Mesendoderm (in vitro differentiated cells): Measurements from ENCODE around the gene STN1.
A peak's percentile ranks its signal among the peaks of the same experiment; 100 is the strongest.

Experiments used
- DNase-seq: peaks from one replicate; pipeline ENCODE4 v3.0.0; 2013
- H2AK5ac ChIP-seq: 2 replicates; pipeline ENCODE4 v1.6.1; 2013; ENCODE audit warnings: low read length, inconsistent platforms
- H2BK120ac ChIP-seq: 2 replicates; pipeline ENCODE4 v1.6.1; 2013; ENCODE audit warnings: low read depth, mild to moderate bottlenecking, low read length, moderate library complexity, mixed read lengths
- H2BK15ac ChIP-seq: replicated peaks from 2 replicates; pipeline ENCODE4 v1.6.1; 2013; ENCODE audit warnings: low read depth, mild to moderate bottlenecking, moderate library complexity
- H2BK5ac ChIP-seq: 2 replicates; pipeline ENCODE4 v1.6.1; 2013; ENCODE audit warnings: low read length, inconsistent platforms
- H3K18ac ChIP-seq: 2 replicates; pipeline ENCODE4 v1.6.1; 2013; ENCODE audit warnings: mild to moderate bottlenecking, low read length, mixed read lengths
- H3K23ac ChIP-seq: one replicate; pipeline ENCODE4 v1.6.1; 2013; ENCODE audit warnings: low read length
- H3K27ac ChIP-seq: 2 replicates; pipeline ENCODE4 v1.5.1; 2013; ENCODE audit warnings: low read depth, mild to moderate bottlenecking, inconsistent platforms, low read length, moderate library complexity
- H3K27me3 ChIP-seq: 2 replicates; pipeline ENCODE4 v1.6.1; 2013; ENCODE audit warnings: low read length, control low read depth, mild to moderate bottlenecking, inconsistent platforms; ENCODE audit not compliant: insufficient read depth, poor library complexity
- H3K36me3 ChIP-seq: 2 replicates; pipeline ENCODE4 v1.6.1; 2013; ENCODE audit warnings: low read length, inconsistent platforms; ENCODE audit not compliant: control insufficient read depth, insufficient read depth
- H3K4ac ChIP-seq: one replicate; pipeline ENCODE4 v1.6.1; 2013; ENCODE audit warnings: low read depth, mild to moderate bottlenecking, low read length, moderate library complexity
- H3K4me1 ChIP-seq: 2 replicates; pipeline ENCODE4 v1.6.1; 2013; ENCODE audit warnings: low read depth, low read length, inconsistent platforms; ENCODE audit not compliant: control insufficient read depth
- H3K4me2 ChIP-seq: 2 replicates; pipeline ENCODE4 v1.6.1; 2013; ENCODE audit warnings: low read length
- H3K4me3 ChIP-seq: 2 replicates; pipeline ENCODE4 v1.5.1; 2013; ENCODE audit warnings: mild to moderate bottlenecking, low read length
- H3K56ac ChIP-seq: one replicate; pipeline ENCODE4 v1.6.1; 2013; ENCODE audit warnings: low read length
- H3K79me1 ChIP-seq: 2 replicates; pipeline ENCODE4 v1.6.1; 2013; ENCODE audit warnings: low read length, inconsistent platforms
- H3K79me2 ChIP-seq: 2 replicates; pipeline ENCODE4 v1.6.1; 2013; ENCODE audit warnings: mild to moderate bottlenecking, low read length; ENCODE audit not compliant: control insufficient read depth, insufficient read depth
- H3K9ac ChIP-seq: 2 replicates; pipeline ENCODE4 v1.6.1; 2013; ENCODE audit warnings: low read length, inconsistent platforms
- H4K5ac ChIP-seq: one replicate; pipeline ENCODE4 v1.6.1; 2013; ENCODE audit warnings: low read length
- H4K8ac ChIP-seq: one replicate; pipeline ENCODE4 v1.6.1; 2013; ENCODE audit warnings: low read depth, mild to moderate bottlenecking, control low read depth, low read length, moderate library complexity
- WGBS: extraction: QIAGEN DNeasy Blood & Tissue Kit; methylation state at CpG from one replicate; pipeline ENCODE4 v1.1.7; 2013; ENCODE audit warnings: low lambda C conversion rate, missing lambda C conversion rate; ENCODE audit not compliant: insufficient coverage; ENCODE audit errors: extremely low coverage; 5-methylcytosine and 5-hydroxymethylcytosine counted together

STN1 gene

DNA sequence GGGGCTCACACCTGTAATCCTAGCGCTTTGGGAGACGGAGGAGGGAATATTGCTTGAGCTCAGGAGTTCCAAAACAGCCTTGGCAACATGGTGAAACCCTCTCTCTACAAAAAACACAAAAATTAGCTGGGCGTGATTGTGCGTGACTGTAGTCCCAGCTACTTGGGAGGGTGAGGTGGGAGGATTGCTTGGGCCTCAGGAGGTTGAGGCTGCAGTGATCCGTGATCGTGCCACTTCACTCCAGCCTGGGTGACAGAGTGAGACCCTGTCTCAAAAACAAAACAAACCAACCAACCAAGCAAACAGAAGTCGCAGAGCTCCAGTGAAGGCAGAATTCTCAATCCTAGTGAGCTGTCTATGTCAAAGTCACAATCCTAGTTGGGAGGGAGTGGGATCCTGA is 14.3 kb upstream of the STN1 start:
- Histone ChIP-seq H3K79me2 (no peaks in the 10 kb centered on the region), H3K27ac (no peak overlapping the region), H3K18ac (no peak overlapping the region), H3K4me1 (peaks cover 4% of the 10 kb centered on the region), H3K23ac (no peak overlapping the region), H2BK15ac (no peak overlapping the region), H3K27me3 (no peaks in the 10 kb centered on the region), H3K4me3 (no peak overlapping the region), H3K4ac (no peak overlapping the region), H2AK5ac (no peak overlapping the region), H4K8ac (no peak overlapping the region), H3K9ac (no peak overlapping the region), H3K4me2 (no peak overlapping the region), H2BK5ac (no peak overlapping the region), H3K79me1 (no peaks in the 10 kb centered on the region), H3K56ac (no peak overlapping the region), H4K5ac (no peak overlapping the region), H2BK120ac (no peak overlapping the region), H3K36me3 (no peaks in the 10 kb centered on the region)
- WGBS, result no CpG with 5 or more reads among the region's 7 CpGs
- no peak for DNase-seq

DNA sequence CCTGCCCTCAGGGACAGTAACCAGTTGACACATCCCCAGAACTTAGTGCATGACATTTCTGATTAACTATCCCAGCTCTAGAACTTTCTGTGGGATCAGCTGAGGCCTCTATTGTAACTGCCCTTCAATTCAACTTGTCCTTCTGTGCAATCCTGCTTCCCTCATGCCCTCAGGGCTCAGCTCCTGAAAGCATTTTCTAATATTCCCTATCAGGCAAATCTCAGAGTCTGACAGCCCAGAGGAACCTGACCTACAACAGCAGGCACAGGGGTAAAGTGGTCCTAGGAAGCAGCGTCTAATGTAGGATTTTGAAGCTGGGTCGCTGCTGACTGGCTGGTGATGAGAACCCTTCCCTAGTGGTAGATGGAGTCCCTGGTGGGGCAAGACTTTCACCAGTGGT is 13.6 kb upstream of the STN1 start:
- H3K27me3 ChIP-seq, result no peaks in the 10 kb centered on the region
- H2AK5ac ChIP-seq, result no peak overlapping the region
- H3K4ac ChIP-seq, result no peak overlapping the region
- H2BK5ac ChIP-seq, result no peak overlapping the region
- no peak overlapping the region for H3K9ac ChIP-seq
- no peaks in the 10 kb centered on the region for H3K79me1 ChIP-seq
- no peak overlapping the region for H3K4me2 ChIP-seq
- H2BK15ac ChIP-seq, result no peak overlapping the region
- no peak overlapping the region for H3K23ac ChIP-seq
- no peak overlapping the region for H4K5ac ChIP-seq
- H3K18ac ChIP-seq, result no peak overlapping the region
- DNase-seq, result no peak
- peaks cover 4% of the 10 kb centered on the region for H3K4me1 ChIP-seq
- no peaks in the 10 kb centered on the region for H3K36me3 ChIP-seq
- no peaks in the 10 kb centered on the region for H3K79me2 ChIP-seq
- H3K4me3 ChIP-seq, result no peak overlapping the region
- no peak overlapping the region for H2BK120ac ChIP-seq
- H4K8ac ChIP-seq, result no peak overlapping the region
- WGBS, result no CpG with 5 or more reads among the region's 2 CpGs
- H3K27ac ChIP-seq, result no peak overlapping the region
- H3K56ac ChIP-seq, result no peak overlapping the region

DNA sequence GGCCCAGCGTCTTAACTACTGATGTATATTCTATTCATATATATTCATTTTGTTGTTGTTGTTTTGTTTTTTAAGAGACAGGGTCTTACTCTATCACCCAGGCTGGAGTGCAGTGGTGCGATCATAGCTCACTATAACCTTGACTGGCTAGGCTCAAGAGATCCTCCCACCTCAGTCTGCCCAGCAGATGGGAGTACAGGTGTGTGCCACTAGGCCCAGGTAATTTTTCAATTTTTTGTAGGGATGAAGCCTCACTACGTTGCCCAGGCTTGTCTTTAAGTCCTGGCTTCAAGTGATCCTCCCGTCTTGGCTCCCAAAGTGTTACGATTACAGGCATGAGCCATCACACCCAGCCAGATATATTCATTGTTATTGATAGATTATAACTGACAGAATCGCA is 12.9 kb upstream of the STN1 start:
- H3K79me1 ChIP-seq, result no peaks in the 10 kb centered on the region
- no peak overlapping the region for H2AK5ac ChIP-seq
- no peak overlapping the region for H4K8ac ChIP-seq
- H3K4me1 ChIP-seq, result peaks cover 4% of the 10 kb centered on the region
- no peak overlapping the region for H3K27ac ChIP-seq
- H3K9ac ChIP-seq, result no peak overlapping the region
- no peak overlapping the region for H2BK15ac ChIP-seq
- no CpG with 5 or more reads among the region's 6 CpGs for WGBS
- DNase-seq, result no peak
- H3K4me2 ChIP-seq, result no peak overlapping the region
- H3K4ac ChIP-seq, result no peak overlapping the region
- H3K56ac ChIP-seq, result no peak overlapping the region
- H2BK120ac ChIP-seq, result no peak overlapping the region
- H3K36me3 ChIP-seq, result no peaks in the 10 kb centered on the region
- no peak overlapping the region for H3K23ac ChIP-seq
- H3K4me3 ChIP-seq, result no peak overlapping the region
- H3K18ac ChIP-seq, result no peak overlapping the region
- H2BK5ac ChIP-seq, result no peak overlapping the region
- H3K27me3 ChIP-seq, result no peaks in the 10 kb centered on the region
- H4K5ac ChIP-seq, result no peak overlapping the region
- no peaks in the 10 kb centered on the region for H3K79me2 ChIP-seq

DNA sequence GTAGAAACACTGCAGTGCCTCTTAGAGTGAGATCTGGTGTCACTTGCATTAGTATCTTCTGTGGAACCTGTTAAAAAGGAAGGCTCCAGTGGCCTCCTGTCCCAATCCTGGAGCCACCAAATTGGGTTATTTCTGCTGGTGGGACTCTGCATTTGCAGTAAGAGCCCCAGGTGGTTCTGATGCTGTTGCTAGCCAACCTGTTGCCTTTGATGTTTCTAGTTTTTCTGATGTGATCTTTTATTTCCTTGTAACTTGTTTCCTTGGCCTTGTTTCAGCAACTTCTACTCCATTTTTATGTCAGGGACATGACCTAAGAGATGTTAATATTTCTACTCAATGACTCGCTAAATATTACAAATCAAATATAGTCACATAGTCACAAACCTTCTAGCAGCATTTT is 12.5 kb upstream of the STN1 start:
- no CpG with 5 or more reads among the region's 1 CpG for WGBS
- no peak overlapping the region for H2BK15ac ChIP-seq
- no peaks in the 10 kb centered on the region for H3K27me3 ChIP-seq

GRCh38 chr10:103929381-103929921 is 11.5 kb upstream of the STN1 start:
- Histone ChIP-seq H3K4me2 (no peak overlapping the region), H3K56ac (no peak overlapping the region), H3K18ac (no peak overlapping the region), H3K4me3 (no peak overlapping the region), H2BK120ac (no peak overlapping the region), H3K9ac (no peak overlapping the region), H2AK5ac (no peak overlapping the region), H4K8ac (no peak overlapping the region), H3K79me1 (no peaks in the 10 kb centered on the region), H2BK5ac (no peak overlapping the region), H3K36me3 (no peaks in the 10 kb centered on the region), H3K79me2 (no peaks in the 10 kb centered on the region), H3K27ac (no peak overlapping the region), H4K5ac (no peak overlapping the region), H3K27me3 (no peaks in the 10 kb centered on the region), H2BK15ac (no peak overlapping the region), H3K4ac (no peak overlapping the region), H3K4me1 (peaks cover 4% of the 10 kb centered on the region), H3K23ac (no peak overlapping the region)
- DNase-seq, result peak; percentile 74
- no CpG with 5 or more reads among the region's 7 CpGs for WGBS

More for the DNA sequence above, 12.5 kb upstream of the STN1 start:
- Histone ChIP-seq H4K5ac (no peak overlapping the region), H3K36me3 (no peaks in the 10 kb centered on the region), H2AK5ac (no peak overlapping the region), H3K9ac (no peak overlapping the region), H3K79me2 (no peaks in the 10 kb centered on the region), H3K18ac (no peak overlapping the region), H3K27ac (no peak overlapping the region), H3K4me3 (no peak overlapping the region), H3K56ac (no peak overlapping the region), H3K23ac (no peak overlapping the region), H3K4ac (no peak overlapping the region), H4K8ac (no peak overlapping the region), H3K4me1 (peaks cover 4% of the 10 kb centered on the region), H2BK5ac (no peak overlapping the region), H3K4me2 (no peak overlapping the region), H2BK120ac (no peak overlapping the region), H3K79me1 (no peaks in the 10 kb centered on the region)
- no peak for DNase-seq

DNA sequence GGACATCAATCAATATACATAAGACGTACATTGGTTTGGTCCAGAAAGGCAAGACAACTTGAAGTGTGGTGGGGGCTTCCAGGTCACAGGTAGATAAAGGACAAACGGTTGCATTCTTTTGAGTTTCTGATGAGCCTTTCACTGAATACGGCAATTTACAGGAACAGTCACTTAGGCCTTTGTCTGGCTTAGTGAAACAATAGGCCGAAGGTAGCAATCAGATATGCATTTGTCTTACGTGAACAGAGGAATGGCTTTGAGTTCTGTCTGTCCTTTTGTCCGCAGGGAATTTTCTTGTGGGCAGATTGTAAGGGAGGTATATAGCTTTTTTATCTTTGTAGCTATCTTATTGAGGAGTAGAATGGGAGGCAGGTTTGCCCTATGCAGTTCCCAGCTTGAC is 10.8 kb upstream of the STN1 start:
- no peak overlapping the region for H2BK120ac ChIP-seq
- no peak overlapping the region for H3K4me3 ChIP-seq
- H3K23ac ChIP-seq, result no peak overlapping the region
- DNase-seq, result peak; percentile 78
- no peak overlapping the region for H2BK5ac ChIP-seq
- H3K36me3 ChIP-seq, result no peaks in the 10 kb centered on the region
- no peak overlapping the region for H2BK15ac ChIP-seq
- no peak overlapping the region for H4K5ac ChIP-seq
- no peaks in the 10 kb centered on the region for H3K27me3 ChIP-seq
- WGBS, result no CpG with 5 or more reads among the region's 6 CpGs
- no peak overlapping the region for H3K4me2 ChIP-seq
- no peak overlapping the region for H4K8ac ChIP-seq
- no peak overlapping the region for H2AK5ac ChIP-seq
- H3K56ac ChIP-seq, result no peak overlapping the region
- no peak overlapping the region for H3K4ac ChIP-seq
- no peaks in the 10 kb centered on the region for H3K79me2 ChIP-seq
- H3K18ac ChIP-seq, result no peak overlapping the region
- no peaks in the 10 kb centered on the region for H3K79me1 ChIP-seq
- no peak overlapping the region for H3K9ac ChIP-seq
- H3K4me1 ChIP-seq, result peaks cover 4% of the 10 kb centered on the region
- H3K27ac ChIP-seq, result no peak overlapping the region
